ENCODE measurements around the gene HMGXB3. TPM values are rescaled to one million over a fixed set of nuclear protein-coding genes. Genes with fewer than 3 reads are reported as not detected.
"Not testable (repeated sequence)": the region's sequence is repeated elsewhere in the genome, so short reads cannot be mapped to it uniquely, and the experiment has no call there.

Gene HMGXB3
- total RNA-seq, 4 donors from 2014 or later = 17.4 to 26.5 (median 23.1) TPM

DNA sequence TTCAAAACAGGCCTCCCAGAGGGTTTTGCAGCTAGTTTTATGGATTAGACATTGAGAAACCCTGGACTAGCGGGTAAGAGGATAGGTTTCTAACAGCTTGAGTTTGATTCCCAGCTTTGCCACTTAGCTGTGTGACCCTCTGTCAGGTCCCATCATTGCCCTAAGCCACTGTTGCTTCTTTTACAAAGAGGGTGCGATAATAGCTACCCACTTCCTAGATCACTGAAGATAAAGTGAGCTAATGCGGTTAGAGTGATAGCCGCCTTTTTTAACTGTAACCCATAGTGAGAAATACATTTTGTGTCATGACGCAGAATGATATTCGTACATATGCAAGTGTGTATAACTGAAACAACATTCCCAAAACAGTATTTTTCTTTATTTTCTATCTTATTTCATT, 45.5 kb downstream of the HMGXB3 start:
- Histone ChIP-seq H3K9me3 (no peaks in the 10 kb centered on the region), H3K4me3 (no peak overlapping the region), H3K27me3 (no peaks in the 10 kb centered on the region), H3K36me3 (peaks cover 65 to 100% (median 94%) of the 10 kb centered on the region in 4 donors), H3K27ac (replicated peaks in 1 of 4) (no peak overlapping the region), H3K4me1 (peaks cover 0 to 17% (median 12%) of the 10 kb centered on the region in 4 donors)
- intact Hi-C loops (cut with DNase I) = no loop called here
- TF ChIP-seq, protein P1, sequence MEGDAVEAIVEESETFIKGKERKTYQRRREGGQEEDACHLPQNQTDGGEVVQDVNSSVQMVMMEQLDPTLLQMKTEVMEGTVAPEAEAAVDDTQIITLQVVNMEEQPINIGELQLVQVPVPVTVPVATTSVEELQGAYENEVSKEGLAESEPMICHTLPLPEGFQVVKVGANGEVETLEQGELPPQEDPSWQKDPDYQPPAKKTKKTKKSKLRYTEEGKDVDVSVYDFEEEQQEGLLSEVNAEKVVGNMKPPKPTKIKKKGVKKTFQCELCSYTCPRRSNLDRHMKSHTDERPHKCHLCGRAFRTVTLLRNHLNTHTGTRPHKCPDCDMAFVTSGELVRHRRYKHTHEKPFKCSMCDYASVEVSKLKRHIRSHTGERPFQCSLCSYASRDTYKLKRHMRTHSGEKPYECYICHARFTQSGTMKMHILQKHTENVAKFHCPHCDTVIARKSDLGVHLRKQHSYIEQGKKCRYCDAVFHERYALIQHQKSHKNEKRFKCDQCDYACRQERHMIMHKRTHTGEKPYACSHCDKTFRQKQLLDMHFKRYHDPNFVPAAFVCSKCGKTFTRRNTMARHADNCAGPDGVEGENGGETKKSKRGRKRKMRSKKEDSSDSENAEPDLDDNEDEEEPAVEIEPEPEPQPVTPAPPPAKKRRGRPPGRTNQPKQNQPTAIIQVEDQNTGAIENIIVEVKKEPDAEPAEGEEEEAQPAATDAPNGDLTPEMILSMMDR (IDR thresholded peaks at IDR 0.05) = no peak
- TF ChIP-seq EP300 (IDR thresholded peaks at IDR 0.05) = no peak
- no peak for DNase-seq (ENCODE audit: extremely low spot score)
- WGBS = 95% methylated on average over 6 of the region's 6 CpGs

DNA sequence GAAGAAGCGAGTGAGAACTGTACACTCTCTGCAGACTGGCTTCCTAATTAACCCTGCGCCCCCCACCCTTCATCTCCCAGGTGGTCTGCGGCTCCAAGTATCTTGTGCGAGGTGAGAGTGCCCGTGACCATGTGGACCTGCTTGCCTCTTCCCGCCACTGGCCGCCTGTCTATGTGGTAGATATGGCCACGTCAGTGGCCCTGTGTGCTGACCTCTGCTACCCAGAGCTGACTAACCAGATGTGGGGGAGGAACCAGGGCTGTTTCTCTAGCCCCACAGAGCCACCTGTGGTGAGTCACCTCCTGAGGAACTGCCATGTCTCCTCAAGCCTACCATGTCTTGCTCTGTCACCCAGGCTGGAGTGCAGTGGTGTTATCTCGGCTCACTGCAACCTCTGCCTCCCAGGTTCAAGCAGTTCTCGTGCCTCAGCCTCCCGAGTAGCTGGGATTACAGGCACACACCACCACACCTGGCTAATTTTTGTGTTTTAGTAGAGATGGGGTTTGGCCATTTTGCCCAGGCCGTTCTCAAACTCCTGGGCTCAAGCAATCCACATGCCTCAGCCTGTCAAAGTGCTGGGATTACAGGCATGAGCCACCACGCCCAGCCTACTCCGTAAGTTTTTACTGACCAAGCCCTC, 49.8 kb downstream of the HMGXB3 start:
- 94% methylated on average over 10 of the region's 14 CpGs for WGBS
- intact Hi-C loops (cut with DNase I); DNase-seq (ENCODE audit: extremely low spot score); H3K9me3 ChIP-seq; H3K27ac ChIP-seq (replicated peaks in 1 of 4); H3K4me3 ChIP-seq; H3K4me1 ChIP-seq; H3K27me3 ChIP-seq: not testable (repeated sequence)
- peaks cover 77 to 100% (median 99%) of the 10 kb centered on the region in 4 donors for H3K36me3 ChIP-seq

DNA sequence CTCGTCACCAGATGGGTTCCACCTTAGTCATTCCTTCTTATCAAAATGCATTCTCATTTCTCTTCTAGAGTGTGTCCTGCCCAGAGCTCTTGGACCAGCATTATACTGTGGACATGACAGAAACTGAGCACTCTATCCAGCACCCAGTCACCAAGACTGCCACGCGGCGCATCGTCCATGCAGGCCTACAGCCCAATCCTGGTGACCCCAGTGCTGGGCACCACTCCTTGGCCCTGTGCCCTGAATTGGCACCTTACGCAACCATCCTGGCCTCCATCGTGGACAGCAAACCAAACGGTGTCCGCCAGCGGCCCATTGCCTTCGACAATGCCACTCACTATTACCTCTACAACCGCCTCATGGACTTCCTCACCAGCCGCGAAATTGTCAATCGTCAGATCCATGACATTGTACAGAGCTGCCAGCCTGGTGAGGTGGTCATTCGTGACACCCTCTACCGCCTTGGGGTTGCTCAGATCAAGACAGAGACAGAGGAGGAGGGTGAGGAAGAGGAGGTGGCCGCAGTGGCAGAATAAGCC, 51.2 kb downstream of the HMGXB3 start:
- Histone ChIP-seq H3K36me3 (peaks cover 72 to 94% (median 92%) of the 10 kb centered on the region in 4 donors), H3K4me3 (no peak overlapping the region), H3K9me3 (no peaks in the 10 kb centered on the region), H3K4me1 (no peaks in the 10 kb centered on the region), H3K27ac (replicated peaks in 1 of 4) (no peak overlapping the region), H3K27me3 (no peaks in the 10 kb centered on the region)
- TF ChIP-seq, protein P1 (IDR thresholded peaks at IDR 0.05) = no peak
- TF ChIP-seq POLR2A (IDR thresholded peaks at IDR 0.05; ENCODE audit: low read depth) (no peak), EP300 (IDR thresholded peaks at IDR 0.05) (no peak), POLR2AphosphoS5 (IDR thresholded peaks at IDR 0.05) (no peak)
- intact Hi-C loops (cut with DNase I) = no loop called here
- no peak for DNase-seq (ENCODE audit: extremely low spot score)
- 91% methylated on average over 18 of the region's 18 CpGs for WGBS

DNA sequence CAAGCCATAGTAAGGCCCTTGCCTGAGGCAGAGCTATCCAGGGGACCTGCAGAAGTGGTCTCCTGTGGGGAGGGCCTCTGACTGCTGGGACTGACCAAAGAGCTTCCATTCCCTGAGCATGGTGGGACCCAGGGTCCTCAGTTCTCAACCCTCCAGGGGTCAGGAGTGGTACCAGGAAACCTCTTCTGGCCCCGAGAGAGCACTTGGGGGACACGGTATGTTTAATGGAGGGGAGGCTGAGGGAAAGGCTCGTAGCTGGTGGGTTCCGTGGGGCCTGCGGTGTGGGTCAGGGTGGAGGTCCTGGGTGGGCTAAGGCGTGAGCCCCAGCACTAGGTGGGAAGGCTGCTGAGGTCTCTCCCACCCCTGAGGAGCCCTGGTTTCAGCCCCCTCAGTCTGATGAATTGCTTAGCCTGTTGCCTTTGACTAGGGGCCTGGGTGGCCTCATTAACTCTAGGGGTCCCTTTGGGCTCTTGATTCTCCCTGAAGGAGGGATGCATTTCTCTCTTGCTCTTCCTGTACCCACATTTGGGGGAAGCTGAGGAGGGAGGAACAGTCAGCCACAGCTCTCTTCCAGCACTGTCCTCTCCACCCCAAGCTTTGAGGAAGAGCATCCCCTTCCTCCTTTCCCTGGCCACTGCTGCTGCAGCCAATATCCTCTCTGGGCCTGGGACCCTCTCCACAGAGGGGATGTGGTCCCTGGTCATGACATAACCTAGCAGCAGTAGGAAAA, 51.9 kb downstream of the HMGXB3 start:
- Histone ChIP-seq H3K27ac (replicated peaks in 1 of 4) (no peak overlapping the region), H3K27me3 (no peaks in the 10 kb centered on the region), H3K4me3 (no peak overlapping the region), H3K4me1 (no peaks in the 10 kb centered on the region), H3K9me3 (no peaks in the 10 kb centered on the region), H3K36me3 (peaks cover 68 to 87% (median 85%) of the 10 kb centered on the region in 4 donors)
- intact Hi-C loops (cut with DNase I) = no loop called here
- WGBS = 90% methylated on average over 4 of the region's 6 CpGs
- TF ChIP-seq POLR2AphosphoS5 (IDR thresholded peaks at IDR 0.05) (no peak), EP300 (IDR thresholded peaks at IDR 0.05) (no peak), POLR2A (IDR thresholded peaks at IDR 0.05; ENCODE audit: low read depth) (no peak)
- TF ChIP-seq, protein P1 (IDR thresholded peaks at IDR 0.05) = no peak
- DNase-seq (ENCODE audit: extremely low spot score) = no peak

DNA sequence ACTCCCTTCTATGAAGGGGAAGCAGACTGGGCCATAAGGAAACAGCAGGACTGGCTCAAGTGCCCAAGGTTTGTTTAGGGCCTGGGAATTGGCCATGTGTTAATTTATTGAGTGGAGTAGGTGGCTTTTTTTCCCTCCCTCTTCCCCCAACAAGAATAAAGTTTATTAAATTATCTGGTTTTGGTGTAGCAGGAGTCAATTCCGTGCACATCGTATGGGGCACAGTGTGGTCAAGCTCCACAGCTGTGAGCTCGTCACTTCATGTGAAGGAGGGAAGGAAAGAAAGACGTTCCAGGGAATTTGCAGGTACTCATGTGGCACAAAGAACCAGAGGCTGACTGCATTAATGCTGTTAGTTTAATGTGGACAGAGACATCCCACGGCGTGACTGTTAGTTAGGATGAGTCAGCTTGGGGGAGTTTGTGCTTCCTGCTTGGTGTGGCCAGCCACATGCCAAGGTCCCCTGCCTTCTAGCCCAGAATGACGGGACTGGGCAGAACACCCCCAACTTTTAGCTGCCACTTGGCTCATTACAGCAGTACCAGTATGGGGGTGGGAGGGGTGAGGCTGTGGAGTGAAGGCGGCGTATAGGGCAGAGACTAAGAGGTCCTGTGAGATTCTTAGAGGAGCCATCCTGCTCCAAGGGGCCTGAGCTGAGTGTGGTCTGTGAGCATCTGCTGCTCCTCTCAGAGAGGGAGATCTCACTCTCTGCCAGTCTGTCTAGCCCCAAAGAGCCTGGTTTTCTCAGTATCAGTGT, 52.6 kb downstream of the HMGXB3 start:
- no peak overlapping the region for H3K4me3 ChIP-seq
- WGBS = 82% methylated on average over 8 of the region's 9 CpGs
- no peaks in the 10 kb centered on the region for H3K4me1 ChIP-seq
- H3K27ac ChIP-seq (replicated peaks in 1 of 4) = no peak overlapping the region
- TF ChIP-seq POLR2A (IDR thresholded peaks at IDR 0.05; ENCODE audit: low read depth) (no peak), EP300 (IDR thresholded peaks at IDR 0.05) (no peak), POLR2AphosphoS5 (IDR thresholded peaks at IDR 0.05) (no peak)
- TF ChIP-seq, protein P1 (IDR thresholded peaks at IDR 0.05) = no peak
- intact Hi-C loops (cut with DNase I) = no loop called here
- no peaks in the 10 kb centered on the region for H3K9me3 ChIP-seq
- no peak for DNase-seq (ENCODE audit: extremely low spot score)
- peaks cover 60 to 80% (median 78%) of the 10 kb centered on the region in 4 donors for H3K36me3 ChIP-seq
- no peaks in the 10 kb centered on the region for H3K27me3 ChIP-seq
